Kidney (tissue), 14 donors: ENCODE results near the gene SERTAD1. TPM values are rescaled to one million over a fixed set of nuclear protein-coding genes. Genes with fewer than 3 reads are reported as not detected.

Experiments
- DNase-seq, 5 donors: peaks; one replicate each; pipeline ENCODE4 v3.0.0-alpha.2; 2013 to 2020
- FAIRE-seq: peaks from 2 replicates; lab custom pipeline; 2012; peaks lifted over from hg19 to GRCh38; lab: Jason Lieb, UNC
- H3K27ac ChIP-seq, 2 donors: one replicate each; pipeline ENCODE4 v1.7.0; 2013; ENCODE audit warnings: low read depth in 2 of 2, low read length in 2 of 2, inconsistent platforms in 1 of 2
- H3K27me3 ChIP-seq: one replicate; pipeline ENCODE4 v1.7.1; 2013; ENCODE audit warnings: low read length, inconsistent platforms; ENCODE audit not compliant: control insufficient read depth, insufficient read depth
- H3K36me3 ChIP-seq, 3 donors: one replicate each; pipeline versions ENCODE4 v1.7.0 to v1.7.1; 2013; ENCODE audit warnings: low read length in 3 of 3, control low read depth in 1 of 3, inconsistent platforms in 1 of 3; ENCODE audit not compliant: insufficient read depth in 3 of 3, control insufficient read depth in 2 of 3
- H3K4me1 ChIP-seq, 3 donors: one replicate each; pipeline versions ENCODE4 v1.7.0 to v1.7.1; 2013; ENCODE audit warnings: low read length in 3 of 3, inconsistent platforms in 1 of 3, low read depth in 1 of 3; ENCODE audit not compliant: control insufficient read depth in 2 of 3, insufficient read depth in 2 of 3
- H3K4me3 ChIP-seq, 3 donors: one replicate each; pipeline versions ENCODE4 v1.7.0 to v1.8.1; 2013; ENCODE audit warnings: low read length in 3 of 3, control low read depth in 1 of 3, inconsistent platforms in 1 of 3
- H3K9ac ChIP-seq, 3 donors: one replicate each; pipeline versions ENCODE4 v1.7.0 to v1.7.1; 2013; ENCODE audit warnings: low read length in 3 of 3, control low read depth in 1 of 3, inconsistent platforms in 1 of 3
- H3K9me3 ChIP-seq, 3 donors: one replicate each; pipeline versions ENCODE4 v1.7.0 to v1.7.1; 2013; ENCODE audit warnings: low read length in 3 of 3, control low read depth in 1 of 3, inconsistent platforms in 1 of 3; ENCODE audit not compliant: control insufficient read depth in 2 of 3, insufficient read depth in 1 of 3
- CTCF ChIP-seq: IDR thresholded peaks from 3 replicates; pipeline ENCODE4 v1.5.1; 2012; ENCODE audit warnings: mild to moderate bottlenecking, moderate library complexity, borderline replicate concordance; ENCODE audit not compliant: insufficient read depth; ENCODE audit errors: extremely low read depth
- intact Hi-C: fragments of 100-400 bp; cut with DNase I; formaldehyde crosslinking; loops from one replicate; pipeline ENCODE4 v1.11.1; 2022
- polyA plus RNA-seq: library from polyadenylated mRNA; stranded (reverse); fragments of 350-450 nt; fragmentation: Illumina TruSeq; extraction: RNeasy Lipid Tissue Mini Kit (QIAGEN cat#74804); gene quantifications from one replicate; pipeline ENCODE4 v1.2.3, GENCODE V29; 2014; ENCODE audit warnings: low read depth, low replicate concordance; ENCODE audit not compliant: insufficient read depth
- total RNA-seq: library from RNA; stranded (reverse); fragmentation: NEBNext Ultra II Directional; extraction: Animal tissue kit (Norgen Biotek cat#: 25700); gene quantifications from one replicate; pipeline ENCODE4 v1.2.1, GENCODE V29; 2021
- donor health status: control.
- donor health status: control.
- donor health status: control.
- donor health status: control.
- donor health status: control.
- donor health status: DM: yes; HTN: yes; CAD: no.
- donor health status: Normal renal cell carcinoma (clear cell type).

The SERTAD1 gene
- total and polyA plus RNA-seq, 2 donors from 2014 or later: 14.8 to 18.2 TPM

GRCh38 chr19:40403262-40403984 is 22.4 kb downstream of the SERTAD1 start:
- intact Hi-C loops: no loop called here
- Histone ChIP-seq H3K27ac (peak overlapping the region; percentile 67 to 69), H3K36me3 (no peaks in the 10 kb centered on the region), H3K4me3 (peak overlapping the region; percentile 28 to 66 (median 63)), H3K9ac (peak overlapping the region; percentile 6 to 60 (median 46)), H3K4me1 (peaks cover 0 to 2% (median 0%) of the 10 kb centered on the region in 3 donors), H3K9me3 (no peaks in the 10 kb centered on the region), H3K27me3 (no peaks in the 10 kb centered on the region)
- no peak for FAIRE-seq
- peak; percentile 89 to 98 (median 96) for DNase-seq
- TF ChIP-seq CTCF: no peak

- no peak for TF ChIP-seq CTCF
- Histone ChIP-seq H3K9ac (no peak overlapping the region), H3K27me3 (no peaks in the 10 kb centered on the region), H3K36me3 (no peaks in the 10 kb centered on the region), H3K9me3 (no peaks in the 10 kb centered on the region), H3K27ac (no peak overlapping the region), H3K4me1 (peaks cover 0 to 2% (median 0%) of the 10 kb centered on the region in 3 donors), H3K4me3 (no peak overlapping the region)
- no peak for FAIRE-seq
- intact Hi-C loops: no loop called here
- DNase-seq: no peak
These were observed 25.2 kb downstream of the SERTAD1 start for GRCh38 chr19:40400559-40400958.

GRCh38 chr19:40398417-40399131 is 27.2 kb downstream of the SERTAD1 start:
- DNase-seq (peak in 4 of 5 donors; percentile 79 to 87 (median 84)), FAIRE-seq (no peak)
- Histone ChIP-seq H3K27ac (no peak overlapping the region), H3K4me3 (peak overlapping the region in 1 of 3 donors; percentile 6), H3K27me3 (no peaks in the 10 kb centered on the region), H3K4me1 (peaks cover 0 to 2% (median 0%) of the 10 kb centered on the region in 3 donors), H3K9me3 (no peaks in the 10 kb centered on the region), H3K9ac (no peak overlapping the region), H3K36me3 (no peaks in the 10 kb centered on the region)
- intact Hi-C loops: no loop called here
- no peak for TF ChIP-seq CTCF
